Neutrophil (primary cell): ENCODE measurements around the gene JHY.

Experiments
- H3K27ac ChIP-seq: fragments of 200-600 bp; sonication (generic); 2 replicates; pipeline ENCODE4 v1.5.1; 2016; ENCODE audit warnings: mild to moderate bottlenecking, moderate library complexity
- H3K27me3 ChIP-seq: fragments of 200-600 bp; sonication (generic); 2 replicates; pipeline ENCODE4 v1.6.0; 2016; ENCODE audit warnings: mild to moderate bottlenecking
- H3K36me3 ChIP-seq: fragments of 200-600 bp; sonication (generic); 2 replicates; pipeline ENCODE4 v1.5.1; 2017
- H3K4me1 ChIP-seq, 2 experiments: fragments of 200-600 bp in 1 of 2; sonication (generic) in 1 of 2; 1 replicate in 1 of 2; 2 replicates in 1 of 2; pipeline versions ENCODE4 v1.5.1 to v1.6.1; 2013 to 2016; ENCODE audit warnings: low read depth in 1 of 2, low read length in 1 of 2, mild to moderate bottlenecking in 1 of 2, moderate library complexity in 1 of 2; ENCODE audit not compliant: control insufficient read depth in 1 of 2, insufficient read depth in 1 of 2
- H3K4me3 ChIP-seq, 2 experiments: fragments of 200-600 bp in 1 of 2; sonication (generic) in 1 of 2; 1 replicate in 1 of 2; 2 replicates in 1 of 2; pipeline ENCODE4 v1.5.1; 2013 to 2016; ENCODE audit warnings: low read depth in 1 of 2, low read length in 1 of 2, mild to moderate bottlenecking in 1 of 2, moderate library complexity in 1 of 2
- H3K9me3 ChIP-seq: fragments of 200-600 bp; sonication (generic); 2 replicates; pipeline ENCODE4 v1.5.1; 2016
- CTCF ChIP-seq: fragments of 200-600 bp; sonication (generic); IDR thresholded peaks from 2 replicates; pipeline ENCODE4 v1.5.1; 2016; ENCODE audit warnings: antibody characterized with exemption

Gene JHY

GRCh38 chr11:122983438-122984185, 101.1 kb downstream of the JHY start:
- Histone ChIP-seq H3K4me1 (no peaks in the 10 kb centered on the region), H3K27me3 (peaks cover 100% of the 10 kb centered on the region), H3K4me3 (no peak overlapping the region), H3K9me3 (no peaks in the 10 kb centered on the region), H3K36me3 (no peaks in the 10 kb centered on the region), H3K27ac (no peak overlapping the region)
- TF ChIP-seq CTCF = no peak

- Histone ChIP-seq H3K36me3 (no peaks in the 10 kb centered on the region), H3K27ac (no peak overlapping the region), H3K9me3 (no peaks in the 10 kb centered on the region), H3K4me1 (no peaks in the 10 kb centered on the region), H3K4me3 (no peak overlapping the region), H3K27me3 (peaks cover 100% of the 10 kb centered on the region)
- TF ChIP-seq CTCF = no peak
Observed at GRCh38 chr11:122984186-122985011, 101.8 kb downstream of the JHY start.

- H3K27ac ChIP-seq = no peak overlapping the region
- no peak overlapping the region for H3K4me3 ChIP-seq
- H3K4me1 ChIP-seq = no peaks in the 10 kb centered on the region
- no peaks in the 10 kb centered on the region for H3K36me3 ChIP-seq
- peaks cover 90% of the 10 kb centered on the region for H3K27me3 ChIP-seq
- H3K9me3 ChIP-seq = no peaks in the 10 kb centered on the region
- TF ChIP-seq CTCF = no peak
Observed at GRCh38 chr11:122995526-122995925, 113.0 kb downstream of the JHY start.

- Histone ChIP-seq H3K27me3 (peaks cover 61% of the 10 kb centered on the region), H3K27ac (no peak overlapping the region), H3K36me3 (no peaks in the 10 kb centered on the region), H3K9me3 (no peaks in the 10 kb centered on the region), H3K4me3 (no peak overlapping the region), H3K4me1 (no peaks in the 10 kb centered on the region)
- no peak for TF ChIP-seq CTCF
Observed at GRCh38 chr11:122998727-122999366, 116.3 kb downstream of the JHY start.

GRCh38 chr11:123000721-123001120, 118.2 kb downstream of the JHY start:
- no peak overlapping the region for H3K27ac ChIP-seq
- H3K4me1 ChIP-seq = no peaks in the 10 kb centered on the region
- no peaks in the 10 kb centered on the region for H3K9me3 ChIP-seq
- peaks cover 44% of the 10 kb centered on the region for H3K27me3 ChIP-seq
- H3K4me3 ChIP-seq = no peak overlapping the region
- H3K36me3 ChIP-seq = no peaks in the 10 kb centered on the region
- TF ChIP-seq CTCF = no peak
